ENCODE data around the gene SIL1.

The SIL1 gene

DNA sequence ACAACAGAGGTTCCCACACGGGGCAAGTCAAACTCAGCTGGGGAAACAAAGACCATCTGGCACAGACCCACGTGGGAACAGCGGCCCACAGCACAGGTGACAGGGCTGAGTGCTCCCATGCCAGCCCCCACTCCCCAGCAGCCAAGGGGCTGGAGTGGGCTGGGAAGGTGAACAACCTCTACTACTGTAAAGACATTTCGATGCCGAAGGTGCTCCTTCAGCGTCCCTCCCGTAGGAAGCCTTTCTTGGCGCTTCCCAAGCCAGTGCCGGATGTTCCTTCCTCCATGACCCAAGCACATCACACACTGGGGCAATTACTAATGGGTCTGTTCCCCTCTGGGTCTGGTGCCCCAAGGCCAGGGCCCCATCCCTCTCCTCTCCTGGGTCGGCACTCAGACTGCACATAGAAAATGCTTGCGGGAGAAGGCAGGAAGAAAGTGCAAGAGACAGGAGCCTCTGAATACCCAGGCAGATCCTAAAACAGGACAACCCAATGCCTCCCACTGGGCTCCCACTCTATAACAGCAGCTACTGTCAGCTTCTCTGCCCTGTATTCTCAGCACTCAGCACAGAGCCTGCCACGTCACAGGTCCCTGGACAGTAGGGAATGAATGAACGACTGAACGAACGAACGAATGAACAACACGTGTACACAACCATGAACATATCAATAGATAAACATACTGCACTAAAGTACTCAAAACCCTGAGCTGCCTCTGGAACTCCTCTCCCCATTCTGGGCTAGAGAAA is 246.0 kb downstream of the SIL1 start:
- DNase-seq: no peak

DNA sequence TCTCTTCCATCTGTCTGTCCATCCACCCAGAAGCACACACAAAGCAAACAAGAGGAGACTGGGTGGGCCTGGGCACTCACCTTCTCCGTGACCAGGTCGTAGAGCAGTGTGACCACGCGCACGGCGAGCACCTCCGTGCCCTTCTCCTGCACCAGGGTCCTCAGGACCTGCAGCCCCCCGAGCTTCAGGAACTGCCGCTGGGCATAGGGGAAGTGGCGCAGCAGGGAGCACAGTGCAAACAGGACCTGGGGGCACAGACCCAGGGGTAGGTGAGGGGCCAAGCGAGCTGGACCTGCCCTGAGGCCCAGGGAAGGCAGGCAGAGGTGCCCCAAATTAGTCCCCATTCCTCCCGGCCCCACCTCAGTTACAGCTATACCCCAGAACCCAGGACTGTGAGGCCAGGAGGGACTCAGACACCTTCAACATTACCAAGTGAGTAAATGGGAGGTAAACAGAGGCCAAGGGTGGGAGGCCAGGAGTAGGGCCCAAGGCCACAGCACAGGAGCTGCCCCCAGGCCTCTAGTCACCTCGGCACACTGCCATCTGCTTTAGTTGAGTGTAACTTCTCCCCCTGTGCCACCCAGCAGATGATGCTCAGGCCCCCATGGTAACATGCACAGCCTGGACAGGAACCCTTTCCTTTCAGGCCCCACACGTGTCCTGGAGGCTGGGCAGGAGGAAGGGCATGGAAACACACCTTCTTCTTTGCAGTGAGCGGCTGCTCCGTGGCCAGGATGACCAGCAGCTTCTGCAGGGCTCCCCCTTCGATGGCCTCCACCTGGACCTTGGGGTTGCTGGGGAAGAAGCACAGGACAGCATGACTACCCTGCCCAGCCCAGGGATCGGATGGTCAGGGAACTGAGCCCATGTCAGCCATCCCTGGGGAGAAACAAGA is 246.8 kb downstream of the SIL1 start:
- no peak for DNase-seq

DNA sequence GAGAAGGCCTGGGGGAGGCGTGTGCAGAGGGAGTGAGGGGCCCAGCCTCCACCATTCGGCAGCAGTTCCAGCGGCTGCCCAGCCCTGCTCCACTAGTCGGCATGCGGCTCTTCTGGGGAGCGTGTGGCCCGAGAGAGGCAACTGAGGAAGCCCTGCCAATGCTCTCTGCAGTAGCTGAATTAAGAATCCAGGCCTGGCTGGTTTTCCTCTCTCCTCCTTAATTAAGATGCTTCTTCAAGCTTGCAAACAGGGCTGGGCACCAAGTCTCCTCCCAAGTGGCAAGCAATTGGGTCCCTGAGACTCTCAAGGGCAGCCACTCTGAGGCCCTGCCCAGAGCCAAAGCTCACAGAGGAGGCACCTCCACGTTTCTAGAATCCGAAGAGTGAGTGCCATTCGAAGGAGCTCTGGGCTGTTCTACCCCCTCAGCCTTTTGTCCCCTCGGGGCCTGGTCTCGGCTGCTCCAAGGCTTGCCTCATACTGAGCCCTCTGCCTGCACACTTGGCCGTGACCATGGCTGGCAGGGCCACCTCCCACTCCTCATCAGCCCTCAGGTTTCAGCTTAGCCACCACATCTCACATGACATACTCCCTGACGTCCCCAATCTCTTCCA is 247.6 kb downstream of the SIL1 start:
- no peak for DNase-seq

DNA sequence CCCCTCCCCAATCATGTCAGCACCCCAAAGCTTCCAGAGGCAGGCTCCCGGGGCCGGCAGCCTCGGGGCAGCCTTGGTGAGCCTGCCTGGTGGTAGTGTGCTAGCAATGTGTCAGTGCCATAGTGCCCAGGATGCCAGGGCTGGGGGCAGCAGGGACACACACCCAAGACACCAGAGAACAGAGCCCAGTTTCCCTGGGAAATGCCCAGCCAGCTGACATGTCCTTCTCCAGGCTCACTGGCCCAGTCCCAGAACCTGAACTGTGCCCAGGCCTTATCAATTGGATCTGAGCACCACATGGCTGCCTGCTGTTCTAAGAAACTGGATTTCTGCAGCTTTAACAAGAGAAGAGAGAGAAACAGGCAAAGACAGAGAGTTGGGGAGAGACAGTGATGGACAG is 248.2 kb downstream of the SIL1 start:
- no peak for DNase-seq

DNA sequence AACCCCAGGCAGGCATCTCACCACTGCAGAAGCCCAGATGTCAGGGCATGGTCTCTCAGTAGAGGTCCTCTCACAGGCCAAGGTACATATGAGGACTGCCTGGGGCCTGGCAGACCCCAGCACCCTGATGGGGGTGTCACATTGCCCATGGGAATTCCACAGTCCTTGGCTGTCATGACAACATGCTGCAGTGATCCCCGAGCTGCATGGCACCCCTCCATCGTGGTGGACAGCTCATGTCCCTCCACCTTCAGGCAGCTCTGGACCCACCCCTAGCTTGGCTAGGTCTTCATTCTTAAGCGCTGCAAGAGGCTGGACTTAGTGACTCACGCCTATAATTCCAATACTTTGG is 249.0 kb downstream of the SIL1 start:
- DNase-seq: no peak

DNA sequence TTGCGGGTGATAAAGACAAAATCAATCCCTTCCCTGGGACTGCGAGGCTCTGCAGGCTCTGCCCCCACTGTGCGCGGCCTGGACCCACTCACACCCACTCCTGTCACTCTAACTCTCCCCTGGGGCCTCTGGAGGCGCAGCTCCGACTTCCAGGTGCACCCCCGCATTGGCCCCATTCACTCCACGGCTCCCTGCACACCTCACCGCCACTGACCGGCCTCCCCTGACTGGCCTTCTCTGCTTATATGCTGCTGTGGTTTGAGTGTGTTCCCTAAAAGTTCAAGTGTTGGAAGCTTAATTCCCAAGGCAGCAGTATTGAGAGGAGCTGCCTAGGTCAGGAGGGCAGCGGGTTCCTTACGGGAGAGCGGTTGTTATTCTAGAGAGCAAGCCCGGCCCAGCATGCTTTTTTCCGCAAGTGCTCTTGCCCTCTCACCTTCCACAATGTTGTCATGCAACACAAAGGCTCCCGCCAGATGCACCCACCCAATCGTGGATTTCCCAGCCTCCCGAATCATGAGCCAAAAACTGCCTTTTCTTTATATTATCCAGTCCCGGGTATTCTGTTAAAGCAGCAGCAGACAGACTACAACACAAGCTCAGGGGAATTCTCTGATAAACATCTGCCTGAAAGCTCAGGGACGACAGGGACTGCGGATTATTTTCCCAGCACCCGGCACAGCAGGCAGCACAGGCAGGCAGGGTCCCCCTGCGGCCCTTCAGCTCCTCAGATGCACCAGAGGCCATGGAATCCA is 249.5 kb downstream of the SIL1 start:
- no peak for DNase-seq

DNA sequence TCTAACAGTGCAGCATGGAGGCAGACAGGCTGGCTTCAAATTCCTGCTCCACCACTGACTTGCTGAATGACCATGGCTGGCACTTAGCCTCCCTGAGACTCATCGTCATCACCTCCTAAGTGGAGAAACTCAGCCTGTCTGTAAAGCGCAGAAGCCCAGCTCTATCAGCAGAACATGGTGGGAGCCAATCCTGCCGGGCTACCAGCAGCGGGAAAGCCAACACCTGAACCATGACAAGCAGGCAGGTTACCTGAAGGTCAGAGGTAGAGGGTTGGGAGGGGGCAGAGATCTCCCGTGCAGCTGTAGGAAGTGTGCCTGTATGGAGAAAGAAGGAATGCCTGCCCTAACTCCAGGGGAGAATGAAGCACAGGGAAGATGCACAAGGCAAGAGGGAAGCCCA is 250.4 kb downstream of the SIL1 start:
- no peak for DNase-seq

DNA sequence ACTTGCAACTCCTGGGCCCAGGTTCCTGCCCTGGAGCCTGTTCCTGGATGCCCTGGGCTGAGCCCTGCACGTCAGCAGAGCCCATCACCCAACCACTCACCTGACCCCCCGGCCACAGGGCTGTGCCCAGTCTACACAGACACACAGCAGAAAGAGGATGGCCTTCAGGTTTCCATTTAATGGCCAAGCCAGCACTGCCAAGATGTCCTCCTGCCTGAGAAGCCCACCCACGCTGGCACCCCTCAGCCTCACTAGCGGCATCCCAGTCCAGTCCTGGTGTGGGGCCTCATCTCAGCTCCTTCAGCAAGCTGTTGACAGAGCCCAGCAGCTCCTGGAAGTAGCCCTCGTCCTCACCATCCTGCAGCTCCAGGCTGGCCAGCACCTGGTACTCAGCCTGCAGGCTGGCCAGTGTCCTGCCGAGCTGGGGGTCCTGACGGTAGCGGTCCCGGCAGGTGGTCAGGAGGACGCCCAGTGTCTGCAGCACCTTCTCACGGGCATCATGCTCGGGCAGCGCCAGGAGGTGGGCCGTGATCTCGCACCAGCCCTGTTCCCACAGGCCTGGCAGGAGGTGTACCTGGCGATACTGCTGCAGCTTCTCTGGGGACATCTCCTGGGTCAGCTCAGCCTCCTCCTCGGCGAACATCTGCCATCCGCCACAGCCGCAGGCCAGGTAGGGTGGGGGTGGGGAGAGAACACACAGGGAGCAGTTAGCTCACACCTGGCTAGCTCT is 251.2 kb downstream of the SIL1 start:
- DNase-seq: no peak

DNA sequence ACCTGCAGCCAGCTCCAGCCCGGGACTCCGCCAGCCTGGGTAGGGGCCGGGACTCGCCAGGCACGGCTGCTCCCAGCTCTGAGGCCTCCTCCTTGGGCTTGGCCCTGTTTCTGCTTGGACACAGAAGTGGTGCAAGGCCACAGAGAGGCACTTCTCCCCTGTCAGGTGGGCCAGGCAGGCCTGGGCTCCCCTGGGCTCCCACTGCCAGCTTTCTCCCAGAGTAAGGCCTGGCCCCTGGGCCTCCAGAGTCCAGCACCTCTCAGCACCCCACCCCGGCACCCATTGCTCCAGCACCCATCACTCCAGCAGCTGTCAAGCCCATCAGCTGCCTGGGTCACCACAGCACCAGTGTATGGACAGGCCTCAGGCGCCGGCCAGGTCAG is 251.9 kb downstream of the SIL1 start:
- no peak for DNase-seq

DNA sequence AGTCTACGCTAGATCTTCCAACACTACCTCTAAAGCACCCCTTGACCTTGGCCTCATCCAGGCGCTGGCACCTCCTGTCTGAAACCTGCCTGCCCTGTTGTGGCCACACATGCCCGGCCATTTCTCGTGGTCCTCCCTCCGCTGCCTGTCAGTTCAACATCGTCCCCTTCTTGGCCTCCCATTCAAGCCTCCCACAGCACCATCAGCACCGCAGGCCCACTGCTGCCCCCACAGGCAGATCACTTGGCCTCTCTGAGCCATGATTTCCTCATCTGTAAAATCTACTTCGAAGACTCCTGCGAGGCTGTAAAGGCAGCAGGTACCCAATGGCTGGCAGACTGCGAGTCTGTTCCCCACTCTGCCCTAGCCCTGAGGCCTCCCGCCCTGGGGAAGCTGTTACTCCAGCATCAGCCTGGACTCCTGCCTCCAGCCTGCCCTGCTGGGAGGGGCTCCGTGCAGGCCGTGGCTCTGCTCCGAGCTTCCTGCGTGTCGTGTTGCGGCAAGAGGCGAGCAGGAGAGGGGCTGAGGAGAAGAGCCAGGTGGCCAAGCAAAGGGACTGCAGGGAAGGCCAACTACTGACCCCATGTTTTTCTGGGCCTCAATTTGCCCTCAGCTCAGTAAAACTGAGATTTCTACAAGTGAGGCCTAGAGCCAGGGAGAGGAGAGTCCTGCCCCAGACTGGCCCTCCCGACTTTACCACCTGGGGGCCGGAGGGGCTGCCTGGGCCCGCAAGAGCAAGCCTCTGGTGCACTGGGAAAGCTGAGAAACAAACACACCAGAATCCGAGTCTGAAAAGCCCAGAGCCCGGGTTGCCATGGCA is 252.5 kb downstream of the SIL1 start:
- no peak for DNase-seq

DNA sequence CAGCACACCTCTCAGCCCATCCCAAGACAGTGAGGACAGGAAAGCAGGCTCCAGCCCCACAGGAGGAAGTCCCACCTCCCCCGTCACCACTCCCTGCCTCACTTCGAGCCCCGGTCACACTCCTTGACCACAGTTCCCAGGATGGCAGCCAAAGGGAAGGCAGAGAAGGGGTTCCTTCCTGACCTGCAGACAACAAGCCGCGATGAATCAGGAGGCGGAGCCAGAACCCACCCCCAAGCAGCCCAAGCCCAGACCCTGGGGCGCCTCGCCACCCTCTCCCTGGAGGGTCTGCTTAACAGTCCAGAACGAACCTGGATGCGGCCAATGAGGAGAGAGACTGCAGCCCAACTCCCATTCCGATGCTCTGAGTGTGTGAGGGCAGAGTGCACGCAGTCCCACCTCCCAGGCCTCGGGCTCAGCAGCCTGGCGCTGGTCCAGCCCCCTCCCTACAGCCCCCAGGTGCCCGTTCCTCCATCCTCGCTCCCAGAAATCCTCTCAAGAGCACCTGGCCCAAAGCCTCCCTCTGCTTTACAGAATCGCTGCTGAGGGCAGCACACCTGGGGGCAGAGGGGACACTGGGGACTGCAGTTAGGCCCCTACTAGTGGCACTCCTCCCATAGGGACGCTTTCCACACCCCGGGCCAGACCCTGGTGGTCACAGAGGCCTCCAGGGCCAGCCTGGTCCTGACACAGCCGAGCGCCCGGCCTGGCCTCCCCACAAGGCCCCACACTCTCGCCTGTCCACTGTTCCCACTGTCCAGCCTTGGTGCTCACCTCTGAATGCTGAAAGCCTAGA is 253.4 kb downstream of the SIL1 start:
- DNase-seq: no peak

DNA sequence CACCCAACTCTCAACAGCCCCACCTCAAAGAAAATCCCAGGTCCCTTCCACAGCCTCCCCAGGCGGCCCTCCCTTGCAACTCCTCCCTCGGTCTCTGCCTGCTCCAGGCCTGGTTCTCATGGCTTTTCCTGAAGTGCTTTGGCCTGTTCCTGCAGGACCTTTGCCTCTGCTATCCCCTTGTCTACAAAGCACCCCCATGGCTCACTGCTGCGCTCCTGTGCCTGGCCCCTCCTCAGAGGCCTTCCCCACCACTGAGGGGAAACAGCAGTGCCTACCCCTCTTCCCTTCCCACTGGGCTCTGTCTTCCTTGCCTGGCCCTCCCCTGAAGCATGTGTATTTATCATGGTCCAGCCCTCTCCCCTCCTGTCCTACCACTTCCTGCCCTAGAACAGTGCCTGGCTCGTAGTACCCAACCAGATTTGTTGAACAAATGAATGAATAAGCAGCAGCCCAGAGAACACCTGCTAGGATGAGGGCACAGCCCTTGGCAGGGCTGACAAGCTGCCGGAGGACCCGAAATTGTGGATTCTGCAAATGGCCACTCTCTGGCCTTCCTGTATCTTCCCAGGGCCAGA is 254.5 kb downstream of the SIL1 start:
- no peak for DNase-seq

DNA sequence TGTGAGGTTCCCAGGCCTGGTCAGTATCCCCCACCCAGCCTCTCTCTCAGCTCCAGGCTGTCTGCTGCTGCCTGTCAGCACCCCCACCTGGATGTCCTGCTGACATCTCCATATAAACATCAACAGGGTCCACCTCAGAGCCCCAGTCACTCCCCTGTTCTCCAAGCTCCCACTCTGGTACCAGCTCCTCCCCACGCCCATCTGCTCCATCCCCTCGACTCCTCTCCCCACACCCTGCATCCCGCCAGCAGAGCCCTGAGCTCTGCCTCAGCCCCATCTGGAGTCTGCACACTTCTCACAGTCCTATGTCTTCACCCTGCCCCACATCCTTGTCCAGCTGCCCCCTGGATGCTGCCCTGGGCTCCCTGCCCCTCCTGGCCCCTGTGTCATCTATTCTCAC is 255.3 kb downstream of the SIL1 start:
- DNase-seq: no peak

DNA sequence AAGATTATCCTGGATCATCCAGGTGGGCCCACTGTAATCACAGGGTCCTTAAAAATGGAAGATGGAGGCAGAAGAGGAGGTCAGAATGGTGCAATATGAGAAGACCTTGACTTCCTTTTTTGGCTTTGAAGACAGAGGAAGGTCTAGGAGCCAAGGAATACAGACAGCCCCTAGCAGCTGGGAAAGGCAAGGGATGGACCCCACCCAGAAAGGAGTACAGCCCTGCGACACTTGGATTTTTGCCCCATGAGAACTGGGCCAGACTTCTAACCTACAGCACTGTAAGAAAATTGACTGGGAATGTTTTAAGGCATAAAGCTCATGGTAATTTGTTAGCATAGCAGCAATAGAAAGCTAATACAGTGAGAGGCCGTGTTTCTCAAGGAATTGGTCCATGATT is 256.1 kb downstream of the SIL1 start:
- no peak for DNase-seq

DNA sequence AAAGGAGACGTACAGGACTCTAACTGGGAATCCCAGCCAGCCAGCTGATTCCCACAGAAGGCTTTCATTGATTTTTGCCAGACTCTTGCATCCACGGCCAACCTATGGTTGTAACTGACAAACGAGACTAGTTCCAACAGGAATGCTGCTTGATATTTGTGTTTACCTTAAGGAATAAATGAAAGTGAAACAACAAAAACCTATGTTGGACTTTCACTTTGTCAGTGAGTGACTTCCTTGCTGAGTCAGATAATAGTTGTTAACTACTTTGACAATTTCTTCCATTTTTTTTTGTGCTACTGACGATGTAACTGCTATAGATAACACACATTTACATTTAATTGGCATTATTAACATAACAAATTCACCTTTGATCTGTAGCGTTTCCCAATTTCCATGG is 259.6 kb downstream of the SIL1 start:
- no peak for DNase-seq

DNA sequence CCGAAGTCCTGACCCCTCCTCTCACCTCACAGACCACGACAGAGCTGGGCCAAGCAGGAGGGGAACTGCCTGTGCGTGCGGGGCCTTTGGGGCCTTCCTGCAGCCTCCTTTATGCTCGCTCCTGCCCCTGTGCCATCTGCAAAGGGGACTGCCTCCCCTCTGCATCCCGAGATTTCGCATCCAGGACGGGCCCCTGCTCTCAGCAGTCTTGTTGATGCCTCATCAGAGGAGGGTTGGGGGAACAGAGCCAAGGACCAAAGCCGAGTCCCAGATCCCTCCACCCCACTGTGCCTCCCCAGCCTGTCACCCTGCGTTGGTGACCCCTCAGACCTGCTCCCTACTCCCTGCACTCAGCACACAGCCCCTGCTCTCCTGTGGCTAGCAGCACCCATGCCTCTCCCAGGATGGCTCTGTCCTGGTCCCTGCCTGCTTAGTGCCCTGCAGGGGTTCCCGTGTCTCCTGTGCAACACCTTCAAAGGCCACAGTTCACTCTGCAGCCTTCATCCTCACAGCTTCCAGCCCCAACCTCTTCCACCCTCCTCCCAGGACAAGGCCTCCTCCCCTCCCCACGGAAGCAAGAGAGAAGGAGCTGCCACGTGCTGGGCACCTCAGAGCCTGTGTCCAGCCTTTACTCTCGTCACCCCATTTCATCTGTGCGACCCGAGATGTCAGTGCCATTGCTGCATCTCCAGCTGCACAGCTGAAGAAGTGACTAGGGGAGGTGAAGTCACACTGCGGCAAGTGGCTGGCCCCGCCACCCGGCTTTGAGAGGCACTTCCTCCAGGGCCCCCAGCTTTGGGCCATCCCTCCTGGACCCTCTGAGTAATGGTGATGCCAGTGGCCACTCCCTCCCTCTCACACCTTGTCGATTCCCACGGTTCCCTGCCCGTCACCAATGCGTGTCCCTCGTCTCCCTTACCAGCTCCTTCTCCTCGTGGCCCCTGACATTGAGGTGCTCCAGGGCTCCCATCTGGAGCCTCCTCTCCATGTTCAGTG is 260.5 kb downstream of the SIL1 start:
- no peak for DNase-seq

DNA sequence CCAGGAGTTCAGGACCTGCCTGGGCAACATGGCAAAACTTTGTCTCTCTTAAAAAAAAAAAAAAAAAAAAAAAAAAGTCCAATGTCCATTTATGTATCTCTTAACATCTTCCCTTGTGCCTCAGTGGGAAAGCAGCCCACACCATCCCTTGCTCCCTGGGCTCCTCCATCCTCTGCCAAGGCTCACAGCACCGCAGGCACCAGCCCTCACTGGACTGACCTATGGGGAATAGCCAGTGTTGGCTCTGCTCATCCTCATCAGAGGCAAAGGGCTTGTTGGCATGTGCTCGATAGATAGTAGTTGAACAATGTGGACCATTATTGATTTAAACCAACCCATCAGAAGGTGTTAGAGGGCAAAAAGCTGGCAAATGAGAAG is 261.2 kb downstream of the SIL1 start:
- DNase-seq: no peak

DNA sequence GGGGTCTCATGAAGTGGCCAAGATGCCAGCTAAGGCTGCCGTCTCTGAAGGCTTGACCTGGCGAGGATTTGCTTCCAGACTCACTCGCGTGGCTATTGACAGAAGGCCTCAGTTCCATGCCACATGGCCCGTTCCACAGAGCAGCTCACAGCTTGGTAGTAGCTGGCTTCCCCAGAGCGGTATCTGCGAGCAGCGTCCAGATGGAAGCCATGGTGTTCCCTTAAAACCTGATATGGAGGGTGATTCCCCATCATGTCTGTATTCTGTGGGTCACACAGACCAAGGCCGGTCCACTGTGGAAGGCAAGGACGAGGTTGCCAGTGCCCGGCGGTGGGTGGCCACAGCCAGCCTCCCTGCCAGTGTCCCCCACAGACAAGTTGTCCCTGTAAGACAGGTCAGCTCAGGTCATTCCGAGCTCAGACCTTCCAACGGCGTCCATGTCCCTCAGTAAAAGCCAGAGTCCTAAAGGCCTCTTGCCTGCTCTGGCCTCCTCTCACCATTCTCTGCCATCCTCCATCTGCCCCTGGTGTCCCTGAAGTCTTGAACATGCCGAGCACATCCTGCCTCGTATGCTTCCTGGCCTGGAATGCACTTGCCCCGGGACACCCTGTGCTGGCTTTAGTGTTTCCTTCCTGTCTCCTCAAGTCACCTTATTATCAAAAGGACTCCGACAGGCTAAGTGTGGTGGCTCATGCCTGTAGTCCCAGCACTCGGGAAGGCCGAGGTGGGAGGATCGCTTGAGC is 261.8 kb downstream of the SIL1 start:
- no peak for DNase-seq
